Measurements from ENCODE around the gene STAG1.
"Not testable (repeated sequence)": the region's sequence is repeated elsewhere in the genome, so short reads cannot be mapped to it uniquely, and the experiment has no call there.

The STAG1 gene

GRCh38 chr3:136577791-136578190 is 174.4 kb downstream of the STAG1 start:
- Mint-ChIP-seq H3K36me3 (peaks cover 29% of the 10 kb centered on the region), H3K4me3 (no peak overlapping the region), H3K27me3 (no peaks in the 10 kb centered on the region), H3K9me3 (peaks cover 4% of the 10 kb centered on the region), H3K27ac (no peak overlapping the region), H3K4me1 (no peaks in the 10 kb centered on the region)
- ATAC-seq = no peak

- Mint-ChIP-seq H3K4me1 (no peaks in the 10 kb centered on the region), H3K9me3 (peaks cover 4% of the 10 kb centered on the region), H3K4me3 (no peak overlapping the region), H3K27me3 (no peaks in the 10 kb centered on the region), H3K27ac (no peak overlapping the region), H3K36me3 (peaks cover 35% of the 10 kb centered on the region)
- no peak for ATAC-seq
These were observed 175.7 kb downstream of the STAG1 start for GRCh38 chr3:136576279-136577009.

GRCh38 chr3:136567599-136568188 is 184.5 kb downstream of the STAG1 start:
- Mint-ChIP-seq H3K9me3 (no peaks in the 10 kb centered on the region), H3K27ac (no peak overlapping the region)

DNA sequence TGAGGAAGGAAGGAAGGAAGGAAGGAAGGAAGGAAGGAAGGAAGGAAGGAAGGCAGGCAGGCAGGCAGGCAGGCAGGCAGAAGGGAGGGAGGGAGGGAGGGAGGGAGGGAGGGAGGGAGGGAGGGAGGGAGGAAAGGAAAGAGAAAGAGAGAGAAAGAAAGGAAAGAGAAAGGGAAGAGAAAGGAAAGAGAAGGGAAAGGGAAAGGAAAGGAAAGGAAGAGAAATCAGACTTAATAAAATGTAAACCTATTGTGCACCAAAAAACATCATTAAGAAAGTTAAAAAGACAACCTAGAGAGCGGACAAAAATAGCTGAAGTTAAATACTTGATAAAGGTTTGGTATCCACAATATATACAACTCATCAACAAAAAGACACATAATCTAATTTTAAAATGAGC is 187.2 kb downstream of the STAG1 start:
- not testable (repeated sequence) for H3K4me3 Mint-ChIP-seq, H3K9me3 Mint-ChIP-seq, H3K4me1 Mint-ChIP-seq, H3K27ac Mint-ChIP-seq, ATAC-seq, H3K27me3 Mint-ChIP-seq
- peaks cover 52% of the 10 kb centered on the region for H3K36me3 Mint-ChIP-seq

More at GRCh38 chr3:136567599-136568188, 184.5 kb downstream of the STAG1 start:
- Mint-ChIP-seq H3K4me3 (no peak overlapping the region), H3K36me3 (peaks cover 54% of the 10 kb centered on the region), H3K4me1 (no peaks in the 10 kb centered on the region), H3K27me3 (no peaks in the 10 kb centered on the region)
- no peak for ATAC-seq

GRCh38 chr3:136562026-136562425 is 190.2 kb downstream of the STAG1 start:
- H3K4me3 Mint-ChIP-seq = no peak overlapping the region
- H3K27me3 Mint-ChIP-seq = no peaks in the 10 kb centered on the region
- H3K4me1 Mint-ChIP-seq = peaks cover 5% of the 10 kb centered on the region
- peaks cover 42% of the 10 kb centered on the region for H3K36me3 Mint-ChIP-seq
- no peak overlapping the region for H3K27ac Mint-ChIP-seq
- no peaks in the 10 kb centered on the region for H3K9me3 Mint-ChIP-seq
- ATAC-seq = no peak

DNA sequence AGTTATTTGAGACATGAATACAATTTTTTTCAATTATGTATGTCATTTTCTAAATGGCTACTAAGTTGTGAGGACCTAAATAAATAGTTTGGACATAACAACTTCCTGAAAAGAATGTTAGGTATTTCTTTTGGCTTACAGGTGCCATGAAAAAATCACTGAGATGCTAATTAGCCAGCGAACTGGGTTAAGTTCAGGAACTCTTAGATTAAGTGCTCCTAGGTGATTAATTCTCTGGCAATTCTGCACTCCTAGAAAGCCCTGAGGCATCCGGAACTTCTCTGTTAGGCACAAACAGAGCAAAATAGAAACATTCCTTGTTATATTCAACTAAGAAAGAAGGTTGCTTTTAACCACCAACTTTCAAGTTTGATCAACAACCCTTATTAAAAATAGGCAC is 192.3 kb downstream of the STAG1 start:
- Mint-ChIP-seq H3K27ac (no peak overlapping the region), H3K36me3 (peaks cover 21% of the 10 kb centered on the region), H3K4me1 (peaks cover 5% of the 10 kb centered on the region), H3K4me3 (no peak overlapping the region), H3K27me3 (no peaks in the 10 kb centered on the region), H3K9me3 (no peaks in the 10 kb centered on the region)
- no peak for ATAC-seq

GRCh38 chr3:136549461-136549860 is 202.7 kb downstream of the STAG1 start:
- H3K27ac Mint-ChIP-seq, H3K9me3 Mint-ChIP-seq, H3K27me3 Mint-ChIP-seq, ATAC-seq, H3K4me3 Mint-ChIP-seq: not testable (repeated sequence)
- H3K36me3 Mint-ChIP-seq = peaks cover 52% of the 10 kb centered on the region
- H3K4me1 Mint-ChIP-seq = peaks cover 30% of the 10 kb centered on the region

DNA sequence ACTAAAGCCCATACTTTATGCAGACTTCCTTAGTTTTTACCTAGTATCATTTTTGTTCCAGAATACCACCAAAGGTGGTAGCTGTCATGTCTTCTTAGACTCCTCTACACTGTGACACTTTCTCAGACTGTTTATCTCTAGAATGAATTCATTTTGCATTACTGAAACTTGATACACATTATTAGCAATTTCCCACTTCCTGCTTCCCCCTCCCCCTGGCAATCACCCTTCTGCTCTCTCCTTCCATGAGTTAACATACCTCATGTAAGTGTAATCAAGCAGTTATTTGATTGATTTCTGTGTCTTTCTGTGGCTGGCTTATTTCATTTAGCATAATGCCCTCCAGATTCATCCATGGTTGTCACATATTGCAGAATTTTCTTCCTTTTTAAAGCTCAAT is 204.9 kb downstream of the STAG1 start:
- no peaks in the 10 kb centered on the region for H3K27me3 Mint-ChIP-seq
- H3K27ac Mint-ChIP-seq = peak overlapping the region; percentile 13
- H3K4me1 Mint-ChIP-seq = peaks cover 22% of the 10 kb centered on the region
- peak; percentile 16 for ATAC-seq
- H3K4me3 Mint-ChIP-seq = no peak overlapping the region
- H3K9me3 Mint-ChIP-seq = no peaks in the 10 kb centered on the region
- H3K36me3 Mint-ChIP-seq = peaks cover 36% of the 10 kb centered on the region

- H3K4me1 Mint-ChIP-seq = peaks cover 22% of the 10 kb centered on the region
- H3K27ac Mint-ChIP-seq = no peak overlapping the region
These were observed 205.5 kb downstream of the STAG1 start for GRCh38 chr3:136546720-136547119.

DNA sequence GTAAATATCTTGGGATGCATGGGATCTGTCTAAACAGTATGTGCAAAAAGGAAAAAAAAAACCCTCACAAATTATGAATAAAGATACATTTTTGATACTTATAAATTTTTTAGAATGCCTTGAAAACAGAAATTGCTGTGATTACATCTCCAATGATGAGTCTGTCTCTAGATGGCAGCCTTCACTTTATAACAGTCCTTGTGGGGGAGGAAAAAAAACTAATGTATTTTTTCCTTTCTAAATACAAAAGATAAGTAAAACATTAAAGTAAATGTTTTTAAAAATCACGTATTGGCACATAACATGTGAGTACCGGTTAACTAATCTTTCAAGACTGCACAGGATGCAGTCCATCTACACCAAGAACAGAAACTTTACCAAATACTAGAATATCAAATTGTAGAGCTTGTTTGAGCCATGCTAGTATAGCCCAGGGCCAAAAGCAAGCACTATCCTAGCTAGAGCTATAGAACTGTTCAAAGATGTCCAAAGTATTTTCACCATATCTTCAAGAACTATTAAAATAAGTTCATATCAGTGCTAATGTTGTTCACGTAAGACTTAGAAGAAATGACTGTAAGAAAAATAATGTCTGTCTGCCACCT is 206.4 kb downstream of the STAG1 start:
- H3K27me3 Mint-ChIP-seq = no peaks in the 10 kb centered on the region
- H3K27ac Mint-ChIP-seq = no peak overlapping the region
- H3K9me3 Mint-ChIP-seq = no peaks in the 10 kb centered on the region
- H3K4me3 Mint-ChIP-seq = no peak overlapping the region
- peaks cover 22% of the 10 kb centered on the region for H3K4me1 Mint-ChIP-seq
- no peak for ATAC-seq
- peaks cover 25% of the 10 kb centered on the region for H3K36me3 Mint-ChIP-seq

More at GRCh38 chr3:136546720-136547119, 205.5 kb downstream of the STAG1 start:
- no peak overlapping the region for H3K4me3 Mint-ChIP-seq
- no peaks in the 10 kb centered on the region for H3K9me3 Mint-ChIP-seq
- peaks cover 33% of the 10 kb centered on the region for H3K36me3 Mint-ChIP-seq
- no peak for ATAC-seq
- H3K27me3 Mint-ChIP-seq = no peaks in the 10 kb centered on the region

DNA sequence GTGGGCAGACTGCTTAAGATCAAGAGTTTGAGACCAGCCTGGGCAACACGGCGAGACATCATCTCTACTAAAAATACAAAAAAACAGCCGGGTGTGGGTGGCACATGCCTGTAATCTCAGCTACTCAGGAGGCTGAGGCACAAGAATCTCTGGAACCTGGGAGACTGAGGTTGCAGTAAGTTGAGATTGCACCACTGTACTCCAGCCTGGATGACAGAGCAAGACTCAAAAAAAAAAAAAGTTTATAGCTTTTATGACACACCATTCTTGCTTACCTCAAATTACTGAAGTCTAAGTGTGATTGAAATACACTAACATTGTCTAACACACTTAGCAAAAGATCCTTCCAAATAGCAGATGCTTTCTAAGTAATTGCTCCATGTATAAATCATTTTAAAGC is 207.6 kb downstream of the STAG1 start:
- Mint-ChIP-seq H3K9me3 (no peaks in the 10 kb centered on the region), H3K4me3 (no peak overlapping the region), H3K4me1 (peaks cover 22% of the 10 kb centered on the region), H3K27ac (no peak overlapping the region), H3K36me3 (peaks cover 12% of the 10 kb centered on the region), H3K27me3 (no peaks in the 10 kb centered on the region)
- ATAC-seq = no peak

DNA sequence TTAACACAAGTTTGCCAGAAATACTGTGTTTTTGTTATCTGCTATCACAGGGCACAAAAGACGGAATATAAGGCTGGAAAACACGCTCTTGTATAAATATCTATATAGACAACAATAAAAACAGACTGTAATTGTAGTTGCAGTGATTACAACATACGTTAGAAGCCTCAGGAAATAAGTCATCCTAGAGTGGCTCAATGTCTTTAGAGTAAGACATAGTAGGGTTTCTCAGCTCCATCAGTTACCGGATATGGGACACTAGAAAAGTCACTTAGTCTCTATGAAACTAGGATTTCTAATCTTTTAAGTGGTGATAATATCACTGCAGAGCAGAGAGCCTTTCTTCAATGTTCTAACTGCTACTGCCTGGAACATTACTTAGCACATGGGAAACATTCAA is 208.8 kb downstream of the STAG1 start:
- Mint-ChIP-seq H3K36me3 (peaks cover 7% of the 10 kb centered on the region), H3K4me1 (peaks cover 14% of the 10 kb centered on the region), H3K4me3 (no peak overlapping the region), H3K9me3 (no peaks in the 10 kb centered on the region), H3K27ac (no peak overlapping the region), H3K27me3 (no peaks in the 10 kb centered on the region)
- ATAC-seq = no peak

GRCh38 chr3:136535906-136536305 is 216.3 kb downstream of the STAG1 start:
- H3K27me3 Mint-ChIP-seq = no peaks in the 10 kb centered on the region
- H3K4me3 Mint-ChIP-seq = no peak overlapping the region
- H3K27ac Mint-ChIP-seq = no peak overlapping the region
- peaks cover 9% of the 10 kb centered on the region for H3K4me1 Mint-ChIP-seq
- no peak for ATAC-seq
- peaks cover 16% of the 10 kb centered on the region for H3K9me3 Mint-ChIP-seq
- H3K36me3 Mint-ChIP-seq = peaks cover 46% of the 10 kb centered on the region

DNA sequence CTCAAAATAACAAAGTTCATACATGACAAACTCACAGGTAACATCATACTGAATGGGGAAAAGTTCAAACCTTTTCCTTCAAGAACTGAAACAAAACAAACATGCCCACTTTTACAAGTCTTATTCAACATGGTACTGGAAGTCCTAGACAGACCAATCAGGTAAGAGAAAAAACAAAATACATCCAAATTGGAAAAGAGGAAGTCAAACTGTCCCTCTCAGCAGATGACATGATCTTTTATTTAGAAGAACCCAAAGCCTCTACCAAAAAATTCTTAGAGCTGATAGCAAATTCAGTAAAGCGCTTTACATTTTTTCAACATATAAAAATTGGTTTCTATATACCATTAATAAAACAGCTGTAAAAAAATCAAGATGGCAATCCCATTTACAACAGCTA is 219.4 kb downstream of the STAG1 start:
- Mint-ChIP-seq H3K27ac (no peak overlapping the region), H3K36me3 (peaks cover 66% of the 10 kb centered on the region)

DNA sequence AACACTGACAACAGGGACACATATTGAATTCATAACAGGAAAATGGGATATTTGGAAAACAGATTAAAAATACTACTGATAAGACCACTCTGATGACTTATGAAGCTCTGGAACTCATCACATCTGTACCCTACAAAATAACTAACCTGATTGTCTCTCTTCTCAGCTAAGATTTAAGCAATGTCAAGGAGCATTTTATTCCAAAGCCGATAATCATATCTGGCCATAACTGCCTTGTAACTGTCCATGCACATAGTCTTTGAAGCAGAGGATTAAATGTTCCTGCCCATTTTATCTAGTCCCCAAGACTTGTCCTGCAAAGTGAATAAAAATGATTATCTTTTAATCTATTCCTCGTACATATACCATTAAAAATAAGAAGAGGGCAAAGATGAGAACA is 234.1 kb downstream of the STAG1 start:
- ATAC-seq = no peak
- H3K4me3 Mint-ChIP-seq = no peak overlapping the region
- peaks cover 18% of the 10 kb centered on the region for H3K36me3 Mint-ChIP-seq
- H3K9me3 Mint-ChIP-seq = no peaks in the 10 kb centered on the region
- peaks cover 6% of the 10 kb centered on the region for H3K4me1 Mint-ChIP-seq
- H3K27ac Mint-ChIP-seq = no peak overlapping the region
- H3K27me3 Mint-ChIP-seq = no peaks in the 10 kb centered on the region

More for the DNA sequence above, 219.4 kb downstream of the STAG1 start:
- Mint-ChIP-seq H3K4me3 (no peak overlapping the region), H3K27me3 (no peaks in the 10 kb centered on the region), H3K9me3 (peaks cover 22% of the 10 kb centered on the region), H3K4me1 (peaks cover 9% of the 10 kb centered on the region)
- ATAC-seq = no peak

DNA sequence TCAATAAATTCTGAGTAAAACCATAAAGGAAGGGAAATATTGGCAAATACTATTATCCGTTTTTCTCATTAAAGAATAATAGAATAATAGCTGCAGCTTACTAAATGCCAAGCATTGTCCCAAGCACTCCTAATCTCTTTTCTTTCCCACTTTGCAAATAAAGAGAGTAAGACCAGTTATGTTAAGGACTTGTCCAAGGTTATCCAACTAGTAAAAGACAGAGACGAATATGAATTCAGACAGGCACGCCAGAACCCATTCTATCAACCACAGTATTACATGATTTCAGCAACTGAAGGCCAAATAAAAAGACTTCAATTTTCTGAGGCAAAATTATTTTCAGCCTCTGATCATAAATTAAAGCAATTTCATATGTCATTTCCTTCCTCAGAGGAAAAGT is 235.5 kb downstream of the STAG1 start:
- Mint-ChIP-seq H3K27ac (no peak overlapping the region), H3K36me3 (peaks cover 27% of the 10 kb centered on the region), H3K4me3 (no peak overlapping the region), H3K4me1 (peaks cover 6% of the 10 kb centered on the region), H3K27me3 (no peaks in the 10 kb centered on the region), H3K9me3 (no peaks in the 10 kb centered on the region)
- no peak for ATAC-seq
